Omental fat pad (tissue), 4 donors: Measurements from ENCODE around the gene ZG16B. TPM values are rescaled to one million over a fixed set of nuclear protein-coding genes. Genes with fewer than 3 reads are reported as not detected.

Source experiments
- ATAC-seq: fragments of 150-250 bp; one replicate; pipeline ENCODE4 v1.9.1; 2016; ENCODE audit warnings: mild to moderate bottlenecking, moderate library complexity; ENCODE audit not compliant: low FRiP score
- DNase-seq: peaks from one replicate; pipeline ENCODE4 v3.0.0-alpha.2; 2019; ENCODE audit warnings: low spot score
- CTCF ChIP-seq, 3 donors: fragments of 450-650 bp; IDR thresholded peaks; one replicate each; pipeline ENCODE4 v1.5.1; 2016 to 2017; ENCODE audit warnings: antibody characterized with exemption in 3 of 3, mild to moderate bottlenecking in 3 of 3, moderate library complexity in 2 of 3
- total RNA-seq, 4 donors: library from RNA; depleted of rRNA; stranded (reverse); fragments of >200 nt; gene quantifications; one replicate each; pipeline ENCODE4 v1.1.0, GENCODE V29; 2016

The ZG16B gene
- total RNA-seq, 4 donors from 2014 or later = 1.0 TPM; not detected in 3

DNA sequence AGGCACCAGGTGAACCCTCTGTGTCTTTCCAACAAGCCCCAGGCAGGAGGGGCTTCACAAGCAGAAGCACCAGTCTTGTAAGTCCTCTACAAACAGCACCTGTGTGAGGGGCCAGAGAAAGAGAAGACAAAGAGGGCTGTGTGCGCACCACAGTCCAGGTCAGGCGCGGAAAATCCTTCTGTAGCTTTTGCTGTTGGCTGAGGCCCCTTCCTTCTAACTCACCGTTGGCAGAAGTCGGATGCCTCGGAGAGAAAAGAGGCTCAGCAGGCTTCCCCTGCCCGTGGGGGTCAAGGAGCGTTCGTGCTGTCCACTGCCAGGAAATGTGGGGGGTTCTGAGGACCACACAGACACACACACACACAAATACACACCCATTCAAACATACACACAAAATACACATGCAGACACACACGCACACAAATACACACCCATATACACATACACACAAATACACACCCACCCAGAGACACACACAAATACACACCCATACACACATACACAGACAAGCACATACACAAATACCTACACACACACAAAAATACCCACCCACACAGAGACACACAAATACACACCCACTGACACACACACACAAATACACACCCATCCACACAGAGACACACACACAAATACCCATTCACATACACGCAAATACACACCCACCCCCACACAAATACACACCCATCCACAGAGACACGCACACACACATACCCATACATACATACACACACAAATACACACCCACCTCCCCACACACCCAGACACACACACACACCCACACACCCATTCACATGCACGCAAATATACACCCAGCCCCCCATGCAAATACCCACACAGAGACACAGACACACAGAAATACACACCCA is 6.8 kb downstream of the ZG16B start:
- no peak for DNase-seq
- no peak for TF ChIP-seq CTCF (IDR thresholded peaks at IDR 0.05)
- ATAC-seq = no peak

DNA sequence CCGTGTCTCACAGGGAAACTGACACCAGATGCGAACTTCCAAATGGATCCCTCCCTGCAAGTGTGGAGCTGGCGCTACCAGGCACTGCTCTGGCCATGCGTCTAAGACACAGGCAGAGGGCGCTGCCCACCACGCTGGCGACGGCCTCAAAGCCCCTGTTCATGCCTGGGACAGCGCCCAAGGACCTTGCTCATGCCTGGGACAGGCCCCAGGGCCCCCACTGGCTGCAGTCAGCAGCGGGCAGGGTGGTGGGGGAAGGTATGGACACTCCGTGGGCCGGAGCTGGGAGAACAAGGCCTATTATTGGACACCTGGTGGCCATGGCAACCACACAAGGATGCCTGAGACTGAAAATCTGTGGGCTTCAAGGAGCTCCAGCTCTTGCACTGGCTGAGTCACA is 8.8 kb downstream of the ZG16B start:
- peak; percentile 55 for ATAC-seq
- no peak for TF ChIP-seq CTCF (IDR thresholded peaks at IDR 0.05)
- DNase-seq = no peak

- no peak for DNase-seq
- ATAC-seq = no peak
- TF ChIP-seq CTCF (IDR thresholded peaks at IDR 0.05) = no peak
Measured at GRCh38 chr16:2839650-2840450, 9.7 kb downstream of the ZG16B start.

DNA sequence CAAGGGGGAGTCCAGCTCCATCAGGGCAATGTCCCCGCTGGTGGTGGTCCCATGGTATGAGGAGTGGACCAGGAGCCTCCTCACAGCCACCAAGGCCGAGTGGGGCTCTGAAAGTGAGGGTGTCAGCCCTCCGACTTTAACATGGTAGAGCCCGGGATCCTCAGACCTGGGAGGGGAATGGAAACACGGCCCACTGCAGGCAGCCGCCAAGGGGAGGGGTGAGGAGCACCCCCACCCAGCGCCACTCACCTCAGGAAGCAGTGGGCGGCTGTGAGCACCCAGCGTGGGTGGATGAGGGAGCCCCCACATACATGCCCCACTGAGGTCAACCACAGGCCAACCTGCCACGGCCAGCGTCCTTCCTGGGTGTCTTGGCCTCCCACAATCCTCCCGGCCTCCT is 10.8 kb downstream of the ZG16B start:
- DNase-seq (no peak), ATAC-seq (no peak)
- no peak for TF ChIP-seq CTCF (IDR thresholded peaks at IDR 0.05)

- DNase-seq = no peak
- TF ChIP-seq CTCF (IDR thresholded peaks at IDR 0.05) = no peak
- ATAC-seq = no peak
Measured at GRCh38 chr16:2841606-2842339, 11.7 kb downstream of the ZG16B start.

DNA sequence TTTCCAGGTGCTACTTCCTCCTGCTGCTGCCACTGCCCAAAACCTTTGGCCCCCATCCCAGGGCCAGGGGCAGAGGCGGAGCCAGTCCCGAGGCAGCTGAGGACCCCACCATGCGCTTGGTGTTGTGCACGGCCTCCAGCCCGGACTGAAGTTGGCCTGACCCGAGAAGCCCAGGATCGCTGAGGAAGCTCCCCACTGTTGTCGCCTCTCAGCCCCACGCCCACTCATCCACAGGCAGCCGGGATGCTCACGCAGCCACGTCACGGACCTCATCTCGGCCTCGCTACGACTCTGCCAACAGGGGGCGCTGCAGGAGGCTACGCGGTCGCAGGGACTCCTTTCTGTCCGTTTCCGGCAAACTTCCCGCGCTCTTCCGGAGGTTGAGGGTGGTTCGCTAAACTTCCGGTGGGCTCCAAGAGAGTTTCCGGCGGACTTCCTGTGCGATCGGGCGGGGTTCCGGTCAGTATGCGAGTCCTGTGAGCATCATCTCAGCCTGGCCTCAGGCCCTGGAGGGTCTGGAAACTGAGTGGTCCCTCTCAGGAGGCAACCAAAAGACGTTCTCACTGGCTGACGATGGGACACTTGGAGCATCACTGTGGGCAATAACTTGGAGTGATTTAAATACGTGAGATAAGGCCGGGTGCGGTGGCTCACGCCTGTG is 12.4 kb downstream of the ZG16B start:
- no peak for DNase-seq
- no peak for ATAC-seq
- TF ChIP-seq CTCF (IDR thresholded peaks at IDR 0.05) = no peak
